ENCODE data around the gene RNF19B. TPM values are rescaled to one million over a fixed set of nuclear protein-coding genes. Genes with fewer than 3 reads are reported as not detected.
A peak's percentile ranks its signal among the peaks of the same experiment; 100 is the strongest.

RNF19B gene
- total RNA-seq, 1 experiment from 2014 or later, result 41.3 TPM

GRCh38 chr1:33010932-33011731 is 46.5 kb upstream of the RNF19B start:
- CTCF ChIA-PET, result interaction anchor here (0.9 to 1.2 kb wide), 3 partner anchors 12 to 77 kb away, joined by 3 to 6 read pairs (median 3); no protein-coding TSS in a partner anchor
- Mint-ChIP-seq H3K27me3 (ENCODE audit: insufficient read depth, unreplicated experiment) (no peaks in the 10 kb centered on the region), H3K9me3 (ENCODE audit: unreplicated experiment) (no peaks in the 10 kb centered on the region), H3K4me1 (ENCODE audit: insufficient read depth, unreplicated experiment) (peaks cover 42% of the 10 kb centered on the region), H3K27ac (ENCODE audit: low read depth, unreplicated experiment) (peak overlapping the region; percentile 75), H3K36me3 (ENCODE audit: insufficient read depth, unreplicated experiment) (peaks cover 90% of the 10 kb centered on the region), H3K4me3 (ENCODE audit: unreplicated experiment) (no peak overlapping the region)
- POLR2A ChIA-PET, result interaction anchor here (0.7 to 11.6 kb wide), 4 partner anchors 9 to 78 kb away, joined by 3 to 248 read pairs (median 4); no protein-coding TSS in a partner anchor
- DNase-seq (ENCODE audit: unreplicated experiment), result peak; percentile 61
- no TSS peak for BruUV-seq (replicated peaks)
- TF ChIP-seq CTCF (IDR thresholded peaks at IDR 0.05; ENCODE audit: unreplicated experiment), result no peak
- intact Hi-C loops (cut with micrococcal nuclease), result no loop called here

- Mint-ChIP-seq H3K27ac (ENCODE audit: low read depth, unreplicated experiment) (peak overlapping the region; percentile 51), H3K27me3 (ENCODE audit: insufficient read depth, unreplicated experiment) (no peaks in the 10 kb centered on the region), H3K4me1 (ENCODE audit: insufficient read depth, unreplicated experiment) (peaks cover 55% of the 10 kb centered on the region), H3K4me3 (ENCODE audit: unreplicated experiment) (no peak overlapping the region), H3K36me3 (ENCODE audit: insufficient read depth, unreplicated experiment) (peaks cover 76% of the 10 kb centered on the region), H3K9me3 (ENCODE audit: unreplicated experiment) (no peaks in the 10 kb centered on the region)
- intact Hi-C loops (cut with micrococcal nuclease), result loop anchor here (5.0 kb wide), 1 partner anchor 73 kb away; the partner anchor contains the start of gene AZIN2
- DNase-seq (ENCODE audit: unreplicated experiment), result no peak
- BruUV-seq (replicated peaks), result no TSS peak
- CTCF ChIA-PET, result interaction anchor here (0.6 to 6.6 kb wide), 10 partner anchors 9 to 135 kb away, joined by 3 to 140 read pairs (median 4); no protein-coding TSS in a partner anchor
- POLR2A ChIA-PET, result interaction anchor here (1.0 to 11.6 kb wide), 9 partner anchors 12 to 192 kb away, joined by 3 to 248 read pairs (median 25); partner anchors contain the start of genes AK2, RNF19B, S100PBP and YARS1
- TF ChIP-seq CTCF (IDR thresholded peaks at IDR 0.05; ENCODE audit: unreplicated experiment), result no peak
Observed at GRCh38 chr1:33009561-33009960, 45.0 kb upstream of the RNF19B start.

- peaks cover 63% of the 10 kb centered on the region for H3K36me3 Mint-ChIP-seq (ENCODE audit: insufficient read depth, unreplicated experiment)
- intact Hi-C loops (cut with micrococcal nuclease), result loop anchor here (5.0 kb wide), 1 partner anchor 74 kb away; the partner anchor contains the start of gene AZIN2
- no peak for TF ChIP-seq CTCF (IDR thresholded peaks at IDR 0.05; ENCODE audit: unreplicated experiment)
- peak overlapping the region; percentile 51 for H3K27ac Mint-ChIP-seq (ENCODE audit: low read depth, unreplicated experiment)
- BruUV-seq (replicated peaks), result no TSS peak
- H3K4me3 Mint-ChIP-seq (ENCODE audit: unreplicated experiment), result no peak overlapping the region
- peak; percentile 67 for DNase-seq (ENCODE audit: unreplicated experiment)
- H3K9me3 Mint-ChIP-seq (ENCODE audit: unreplicated experiment), result no peaks in the 10 kb centered on the region
- CTCF ChIA-PET, result interaction anchor here (0.6 to 6.6 kb wide), 35 partner anchors 8 to 606 kb away, joined by 3 to 140 read pairs (median 6); partner anchors contain the start of gene RNF19B
- POLR2A ChIA-PET, result interaction anchor here (0.6 to 11.6 kb wide), 15 partner anchors 13 to 612 kb away, joined by 3 to 248 read pairs (median 5); partner anchors contain the start of genes AK2, RNF19B, S100PBP and YARS1
- no peaks in the 10 kb centered on the region for H3K27me3 Mint-ChIP-seq (ENCODE audit: insufficient read depth, unreplicated experiment)
- peaks cover 58% of the 10 kb centered on the region for H3K4me1 Mint-ChIP-seq (ENCODE audit: insufficient read depth, unreplicated experiment)
Observed at GRCh38 chr1:33008051-33008914, 43.7 kb upstream of the RNF19B start.

All from MCF 10A (cell line).